ENCODE measurements around the gene XRRA1.
"Not testable (repeated sequence)": the region's sequence is repeated elsewhere in the genome, so short reads cannot be mapped to it uniquely, and the experiment has no call there.

Gene XRRA1

DNA sequence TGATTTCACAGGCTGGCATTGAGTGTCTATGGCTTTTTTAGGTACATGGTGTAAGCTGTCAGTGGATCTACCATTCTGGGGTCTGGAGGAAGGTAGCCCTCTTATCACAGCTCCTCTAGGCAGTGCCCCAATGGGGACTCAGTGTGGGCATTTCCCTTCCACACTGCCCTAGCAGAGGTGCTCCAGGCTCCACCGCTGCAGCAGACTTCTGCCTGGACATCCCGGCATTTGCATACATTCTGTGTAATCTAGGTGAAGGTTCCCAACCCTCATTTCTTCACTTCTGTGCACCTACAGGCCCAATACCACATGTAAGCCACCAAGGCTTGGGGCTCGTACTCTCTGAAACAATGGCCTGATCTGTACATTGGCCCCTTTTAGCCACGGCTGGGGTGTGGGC, 122.0 kb downstream of the XRRA1 start:
- DNase-seq (ENCODE audit: low read depth), result no peak

DNA sequence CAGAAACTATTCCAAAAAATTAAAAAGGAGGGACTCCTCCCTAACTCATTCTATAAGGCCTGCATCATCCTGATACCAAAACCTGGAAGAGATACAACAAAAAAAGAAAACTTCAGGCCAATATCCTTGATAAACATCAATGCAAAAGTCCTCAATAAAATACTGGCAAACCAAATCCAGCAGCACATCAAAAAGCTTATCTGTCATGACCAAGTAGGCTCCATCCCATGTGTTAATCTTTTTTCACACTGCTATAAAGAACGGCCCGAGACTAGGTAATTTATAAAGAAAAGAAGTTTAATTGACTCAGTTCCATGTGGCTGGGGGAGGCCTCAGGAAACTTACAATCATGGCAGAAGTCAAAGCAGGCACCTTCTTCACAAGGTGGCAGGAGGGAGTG, 123.3 kb downstream of the XRRA1 start:
- DNase-seq (ENCODE audit: low read depth), result not testable (repeated sequence)

- DNase-seq (ENCODE audit: low read depth), result no peak
Observed at GRCh38 chr11:74824285-74824982, 124.5 kb downstream of the XRRA1 start.

DNA sequence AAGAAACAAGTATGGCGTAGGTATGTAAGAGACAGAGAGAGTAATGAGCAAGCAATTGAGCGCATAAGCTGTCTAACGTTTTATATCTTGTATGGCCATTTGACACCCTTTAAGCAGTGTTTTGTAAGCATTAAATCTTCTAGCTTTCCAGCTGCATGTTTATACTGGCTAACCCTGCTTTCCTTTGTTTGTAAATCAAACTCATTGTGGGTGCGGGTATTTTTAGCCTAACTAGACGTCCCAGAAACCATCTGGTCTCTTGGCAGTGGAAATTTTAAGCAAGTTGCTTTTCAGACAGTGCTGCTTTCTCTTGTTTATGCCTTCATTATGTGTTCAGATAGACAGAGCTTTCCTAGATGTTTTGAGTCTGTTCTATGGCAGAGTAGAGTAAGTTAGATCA, 126.7 kb downstream of the XRRA1 start:
- DNase-seq (ENCODE audit: low read depth), result no peak

DNA sequence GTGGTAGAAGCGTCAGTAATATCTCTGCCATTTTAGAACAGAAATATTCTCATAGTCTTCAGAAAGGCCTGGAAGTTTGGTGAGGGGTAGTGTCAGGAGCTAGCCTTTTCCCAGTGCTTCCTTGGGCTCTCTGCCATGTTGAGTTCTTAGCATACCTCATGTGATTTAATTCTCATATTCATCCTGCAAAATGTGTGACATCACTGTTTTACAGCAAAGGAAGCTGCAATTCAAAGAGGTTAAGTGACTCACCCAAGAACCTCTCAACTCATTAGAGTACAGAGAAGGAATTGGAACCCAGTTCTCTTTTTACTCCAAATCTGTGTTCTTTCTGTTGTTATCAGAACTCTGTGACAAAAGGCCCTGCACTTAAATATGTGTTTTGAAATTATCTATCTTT, 128.1 kb downstream of the XRRA1 start:
- no peak for DNase-seq (ENCODE audit: low read depth)

GRCh38 chr11:74819400-74819799, 129.5 kb downstream of the XRRA1 start:
- DNase-seq (ENCODE audit: low read depth), result no peak

GRCh38 chr11:74818283-74818946, 130.5 kb downstream of the XRRA1 start:
- DNase-seq (ENCODE audit: low read depth), result no peak

DNA sequence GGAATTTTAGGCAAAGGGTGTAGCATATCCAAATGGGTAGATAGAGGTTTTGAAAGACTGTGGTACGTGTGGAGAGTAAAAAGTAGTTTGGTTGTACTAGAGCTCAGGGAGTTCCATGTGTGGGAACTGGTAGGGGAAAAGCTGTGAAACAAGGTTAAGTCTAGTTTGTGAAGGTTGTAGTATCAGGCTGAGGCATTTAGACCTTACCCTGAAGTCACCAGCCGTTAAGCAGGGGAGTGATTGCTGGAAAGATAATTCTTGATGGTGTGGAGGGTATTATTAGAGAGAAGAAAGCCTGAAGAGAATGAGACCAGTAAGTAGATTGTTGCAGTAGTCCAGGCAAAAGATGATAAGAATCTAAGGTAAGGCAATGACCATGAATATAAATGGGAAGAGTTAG, 132.2 kb downstream of the XRRA1 start:
- no peak for DNase-seq (ENCODE audit: low read depth)

DNA sequence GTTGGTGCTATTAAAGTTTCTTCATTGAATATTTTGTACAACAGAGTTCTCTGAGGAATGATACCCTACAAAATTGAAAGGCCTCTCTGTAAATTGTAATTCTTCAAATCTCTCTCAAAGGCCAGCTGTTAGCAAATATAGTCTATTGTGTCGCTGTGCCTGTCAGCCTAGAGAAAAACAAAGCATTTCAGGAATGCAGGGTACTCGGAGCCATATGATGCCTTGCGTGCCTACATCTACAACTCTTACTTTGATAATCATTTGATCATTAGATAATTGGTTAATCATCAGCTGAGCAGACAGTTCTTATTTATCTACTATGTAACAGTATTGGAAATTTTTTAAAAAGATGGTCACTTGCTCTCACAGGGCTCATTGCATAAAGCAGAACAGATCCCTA, 132.9 kb downstream of the XRRA1 start:
- no peak for DNase-seq (ENCODE audit: low read depth)

DNA sequence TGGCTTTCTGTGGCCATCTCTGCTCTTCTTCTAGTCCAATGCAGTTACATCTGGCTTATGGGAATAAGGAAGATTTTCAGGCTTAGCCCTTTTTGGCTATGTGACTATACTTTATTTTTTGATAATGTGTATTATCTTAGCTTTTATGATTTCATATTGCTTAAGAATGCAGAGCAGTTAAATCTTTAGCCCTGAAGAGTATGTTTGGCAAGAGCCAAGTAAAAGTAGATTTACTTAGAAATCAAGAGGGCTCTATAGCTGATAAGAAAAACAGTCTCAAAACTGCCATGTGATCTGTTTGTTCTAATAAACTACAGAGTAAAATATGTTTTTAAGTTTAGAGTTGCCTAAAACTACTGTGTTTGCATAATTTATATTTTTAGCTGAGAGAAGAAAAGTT, 139.1 kb downstream of the XRRA1 start:
- no peak for DNase-seq (ENCODE audit: low read depth)

DNA sequence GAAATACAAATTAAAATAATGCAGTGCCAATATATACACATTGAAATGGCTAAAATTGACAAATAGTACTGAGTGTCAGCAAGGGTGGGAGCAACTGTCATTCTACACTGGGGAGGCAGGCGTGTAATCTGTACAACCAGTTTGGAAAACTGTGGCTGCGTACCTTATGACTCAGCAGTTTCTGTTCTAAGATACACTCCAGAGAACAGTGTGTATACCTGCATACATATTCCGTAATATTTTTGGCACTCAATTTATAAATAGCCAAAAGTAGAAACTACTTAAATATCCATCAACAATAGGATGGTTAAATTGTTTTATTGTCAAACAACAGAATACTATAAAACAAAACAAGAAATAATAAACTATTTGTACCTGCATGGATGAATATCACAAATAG, 142.6 kb downstream of the XRRA1 start:
- DNase-seq (ENCODE audit: low read depth), result no peak

- no peak for DNase-seq (ENCODE audit: low read depth)
Observed at GRCh38 chr11:74791333-74792100, 157.4 kb downstream of the XRRA1 start.

Measured in T follicular helper cell (primary cell).